ENCODE data around the gene SULT1E1.

SULT1E1 gene

DNA sequence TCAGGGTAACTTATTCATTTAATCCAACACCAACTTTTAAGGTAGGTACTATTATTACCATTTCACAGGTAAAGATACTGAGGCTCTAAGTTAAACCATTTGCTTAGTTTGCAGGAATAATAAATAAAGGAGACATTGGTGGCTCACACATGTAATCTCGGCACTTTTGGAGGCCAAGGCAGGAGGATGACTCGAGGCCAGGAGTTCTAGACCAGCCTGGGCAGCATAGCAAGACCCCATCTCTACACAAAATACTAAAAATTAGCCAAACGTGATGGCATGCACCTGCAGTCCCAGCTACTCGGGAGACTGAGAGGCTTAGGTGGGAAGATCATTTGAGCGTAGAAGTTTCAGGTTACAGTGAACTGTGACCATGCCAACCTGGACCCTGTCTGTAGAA, 37.7 kb downstream of the SULT1E1 start (continued):
- TF ChIP-seq PRDM10 (tag by site-specific recombination; IDR thresholded peaks at IDR 0.05) (no peak), ZNF174 (tag by site-specific recombination; IDR thresholded peaks at IDR 0.05) (no peak), EGR2 (tag by site-specific recombination; IDR thresholded peaks at IDR 0.05; ENCODE audit: low read depth) (no peak), ZNF776 (tag by site-specific recombination; IDR thresholded peaks at IDR 0.05; ENCODE audit: borderline replicate concordance) (no peak)

GRCh38 chr4:69818060-69818639, 41.8 kb downstream of the SULT1E1 start:
- TF ChIP-seq ZNF510 (tag by site-specific recombination; IDR thresholded peaks at IDR 0.05; ENCODE audit: insufficient replicate concordance) (no peak), ZNF138 (tag by site-specific recombination; IDR thresholded peaks at IDR 0.05; ENCODE audit: borderline replicate concordance) (no peak), ZNF664 (tag by site-specific recombination; IDR thresholded peaks at IDR 0.05) (no peak), TRIM28 (IDR thresholded peaks at IDR 0.05; ENCODE audit: borderline replicate concordance, low read length) (no peak), ZBTB1 (tag by site-specific recombination; IDR thresholded peaks at IDR 0.05) (no peak), ZNF248 (tag by site-specific recombination; IDR thresholded peaks at IDR 0.05) (no peak), ZNF548 (tag by site-specific recombination; IDR thresholded peaks at IDR 0.05) (no peak), ZNF830 (tag by site-specific recombination; IDR thresholded peaks at IDR 0.05; ENCODE audit: low read depth) (no peak), ZFP69B (tag by site-specific recombination; IDR thresholded peaks at IDR 0.05) (no peak), ZNF621 (tag by site-specific recombination; IDR thresholded peaks at IDR 0.05) (no peak), BCL11A (tag by site-specific recombination; IDR thresholded peaks at IDR 0.05; ENCODE audit: low read depth) (no peak), ZSCAN4 (tag by site-specific recombination; IDR thresholded peaks at IDR 0.05) (no peak), WT1 (tag by site-specific recombination; IDR thresholded peaks at IDR 0.05) (no peak), EGR2 (tag by site-specific recombination; IDR thresholded peaks at IDR 0.05; ENCODE audit: low read depth) (no peak)
- TF ChIP-seq, protein P1, sequence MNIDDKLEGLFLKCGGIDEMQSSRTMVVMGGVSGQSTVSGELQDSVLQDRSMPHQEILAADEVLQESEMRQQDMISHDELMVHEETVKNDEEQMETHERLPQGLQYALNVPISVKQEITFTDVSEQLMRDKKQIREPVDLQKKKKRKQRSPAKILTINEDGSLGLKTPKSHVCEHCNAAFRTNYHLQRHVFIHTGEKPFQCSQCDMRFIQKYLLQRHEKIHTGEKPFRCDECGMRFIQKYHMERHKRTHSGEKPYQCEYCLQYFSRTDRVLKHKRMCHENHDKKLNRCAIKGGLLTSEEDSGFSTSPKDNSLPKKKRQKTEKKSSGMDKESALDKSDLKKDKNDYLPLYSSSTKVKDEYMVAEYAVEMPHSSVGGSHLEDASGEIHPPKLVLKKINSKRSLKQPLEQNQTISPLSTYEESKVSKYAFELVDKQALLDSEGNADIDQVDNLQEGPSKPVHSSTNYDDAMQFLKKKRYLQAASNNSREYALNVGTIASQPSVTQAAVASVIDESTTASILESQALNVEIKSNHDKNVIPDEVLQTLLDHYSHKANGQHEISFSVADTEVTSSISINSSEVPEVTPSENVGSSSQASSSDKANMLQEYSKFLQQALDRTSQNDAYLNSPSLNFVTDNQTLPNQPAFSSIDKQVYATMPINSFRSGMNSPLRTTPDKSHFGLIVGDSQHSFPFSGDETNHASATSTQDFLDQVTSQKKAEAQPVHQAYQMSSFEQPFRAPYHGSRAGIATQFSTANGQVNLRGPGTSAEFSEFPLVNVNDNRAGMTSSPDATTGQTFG (tag by site-specific recombination; IDR thresholded peaks at IDR 0.05; ENCODE audit: borderline replicate concordance) = no peak
- TF ChIP-seq, protein P2, sequence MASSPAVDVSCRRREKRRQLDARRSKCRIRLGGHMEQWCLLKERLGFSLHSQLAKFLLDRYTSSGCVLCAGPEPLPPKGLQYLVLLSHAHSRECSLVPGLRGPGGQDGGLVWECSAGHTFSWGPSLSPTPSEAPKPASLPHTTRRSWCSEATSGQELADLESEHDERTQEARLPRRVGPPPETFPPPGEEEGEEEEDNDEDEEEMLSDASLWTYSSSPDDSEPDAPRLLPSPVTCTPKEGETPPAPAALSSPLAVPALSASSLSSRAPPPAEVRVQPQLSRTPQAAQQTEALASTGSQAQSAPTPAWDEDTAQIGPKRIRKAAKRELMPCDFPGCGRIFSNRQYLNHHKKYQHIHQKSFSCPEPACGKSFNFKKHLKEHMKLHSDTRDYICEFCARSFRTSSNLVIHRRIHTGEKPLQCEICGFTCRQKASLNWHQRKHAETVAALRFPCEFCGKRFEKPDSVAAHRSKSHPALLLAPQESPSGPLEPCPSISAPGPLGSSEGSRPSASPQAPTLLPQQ (tag by site-specific recombination; IDR thresholded peaks at IDR 0.05) = no peak
- TF ChIP-seq, protein P3, sequence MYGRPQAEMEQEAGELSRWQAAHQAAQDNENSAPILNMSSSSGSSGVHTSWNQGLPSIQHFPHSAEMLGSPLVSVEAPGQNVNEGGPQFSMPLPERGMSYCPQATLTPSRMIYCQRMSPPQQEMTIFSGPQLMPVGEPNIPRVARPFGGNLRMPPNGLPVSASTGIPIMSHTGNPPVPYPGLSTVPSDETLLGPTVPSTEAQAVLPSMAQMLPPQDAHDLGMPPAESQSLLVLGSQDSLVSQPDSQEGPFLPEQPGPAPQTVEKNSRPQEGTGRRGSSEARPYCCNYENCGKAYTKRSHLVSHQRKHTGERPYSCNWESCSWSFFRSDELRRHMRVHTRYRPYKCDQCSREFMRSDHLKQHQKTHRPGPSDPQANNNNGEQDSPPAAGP (tag by site-specific recombination; IDR thresholded peaks at IDR 0.05) = no peak
- TF ChIP-seq, protein P4, sequence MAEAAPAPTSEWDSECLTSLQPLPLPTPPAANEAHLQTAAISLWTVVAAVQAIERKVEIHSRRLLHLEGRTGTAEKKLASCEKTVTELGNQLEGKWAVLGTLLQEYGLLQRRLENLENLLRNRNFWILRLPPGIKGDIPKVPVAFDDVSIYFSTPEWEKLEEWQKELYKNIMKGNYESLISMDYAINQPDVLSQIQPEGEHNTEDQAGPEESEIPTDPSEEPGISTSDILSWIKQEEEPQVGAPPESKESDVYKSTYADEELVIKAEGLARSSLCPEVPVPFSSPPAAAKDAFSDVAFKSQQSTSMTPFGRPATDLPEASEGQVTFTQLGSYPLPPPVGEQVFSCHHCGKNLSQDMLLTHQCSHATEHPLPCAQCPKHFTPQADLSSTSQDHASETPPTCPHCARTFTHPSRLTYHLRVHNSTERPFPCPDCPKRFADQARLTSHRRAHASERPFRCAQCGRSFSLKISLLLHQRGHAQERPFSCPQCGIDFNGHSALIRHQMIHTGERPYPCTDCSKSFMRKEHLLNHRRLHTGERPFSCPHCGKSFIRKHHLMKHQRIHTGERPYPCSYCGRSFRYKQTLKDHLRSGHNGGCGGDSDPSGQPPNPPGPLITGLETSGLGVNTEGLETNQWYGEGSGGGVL (tag by site-specific recombination; IDR thresholded peaks at IDR 0.05) = no peak
- TF ChIP-seq, protein P5, sequence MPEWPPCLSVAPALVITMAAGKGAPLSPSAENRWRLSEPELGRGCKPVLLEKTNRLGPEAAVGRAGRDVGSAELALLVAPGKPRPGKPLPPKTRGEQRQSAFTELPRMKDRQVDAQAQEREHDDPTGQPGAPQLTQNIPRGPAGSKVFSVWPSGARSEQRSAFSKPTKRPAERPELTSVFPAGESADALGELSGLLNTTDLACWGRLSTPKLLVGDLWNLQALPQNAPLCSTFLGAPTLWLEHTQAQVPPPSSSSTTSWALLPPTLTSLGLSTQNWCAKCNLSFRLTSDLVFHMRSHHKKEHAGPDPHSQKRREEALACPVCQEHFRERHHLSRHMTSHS (tag by site-specific recombination; IDR thresholded peaks at IDR 0.05) = no peak
- Histone ChIP-seq H3K4me1 (ENCODE audit: control insufficient read depth, insufficient read depth, low read length) (no peaks in the 10 kb centered on the region), H3K4me3 (ENCODE audit: low read depth, low read length) (no peak overlapping the region), H3K27ac (ENCODE audit: extremely low read depth, low read depth, low read length) (no peak overlapping the region), H3K36me3 (ENCODE audit: control insufficient read depth in 2 of 2, insufficient read depth in 1 of 2, low read length in 2 of 2) (no peaks in the 10 kb centered on the region), H3K9me3 (ENCODE audit: control insufficient read depth, insufficient read depth, low read depth, low read length) (no peaks in the 10 kb centered on the region)
- CTCF ChIA-PET = no interaction called here
- POLR2A ChIA-PET = no interaction called here

Measured in HEK293 (cell line).